SW 1271 (cell line): ENCODE results near the gene TCIRG1.
"Not testable (repeated sequence)": the region's sequence is repeated elsewhere in the genome, so short reads cannot be mapped to it uniquely, and the experiment has no call there.

Experiments used
- DNase-seq, 2 experiments: peaks; one replicate each; lab custom pipeline; 2025; lab: John Stamatoyannopoulos, UW

The TCIRG1 gene

DNA sequence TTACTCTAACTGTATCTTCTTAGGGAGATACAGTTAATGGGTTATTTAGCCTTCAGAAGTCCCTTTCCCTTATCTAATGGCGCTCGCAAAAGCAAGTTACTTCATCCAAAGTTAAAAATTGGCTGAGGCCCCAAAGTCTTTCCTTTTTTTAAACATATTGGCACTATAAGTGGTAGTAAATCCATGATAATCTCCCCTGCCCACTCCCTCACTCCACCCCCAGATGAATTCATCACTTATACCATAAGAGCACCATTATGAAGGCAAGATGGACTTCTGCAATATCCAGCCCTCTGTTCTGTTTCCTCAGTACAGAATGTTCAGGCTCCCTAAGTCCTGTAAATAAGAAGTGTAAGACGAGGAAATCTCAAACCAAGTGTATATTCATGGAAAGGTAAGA lies 44.7 kb downstream of the TCIRG1 start:
- no peak for DNase-seq

- no peak for DNase-seq
These were observed 50.9 kb downstream of the TCIRG1 start for GRCh38 chr11:68089679-68090078.

- DNase-seq, result no peak
These were observed 51.5 kb downstream of the TCIRG1 start for GRCh38 chr11:68090287-68090686.

- DNase-seq, result no peak
These were observed 51.9 kb downstream of the TCIRG1 start for GRCh38 chr11:68090706-68091105.

- no peak for DNase-seq
These were observed 53.6 kb downstream of the TCIRG1 start for GRCh38 chr11:68092411-68092810.

GRCh38 chr11:68092946-68093345 lies 54.1 kb downstream of the TCIRG1 start:
- DNase-seq, result not testable (repeated sequence)

DNA sequence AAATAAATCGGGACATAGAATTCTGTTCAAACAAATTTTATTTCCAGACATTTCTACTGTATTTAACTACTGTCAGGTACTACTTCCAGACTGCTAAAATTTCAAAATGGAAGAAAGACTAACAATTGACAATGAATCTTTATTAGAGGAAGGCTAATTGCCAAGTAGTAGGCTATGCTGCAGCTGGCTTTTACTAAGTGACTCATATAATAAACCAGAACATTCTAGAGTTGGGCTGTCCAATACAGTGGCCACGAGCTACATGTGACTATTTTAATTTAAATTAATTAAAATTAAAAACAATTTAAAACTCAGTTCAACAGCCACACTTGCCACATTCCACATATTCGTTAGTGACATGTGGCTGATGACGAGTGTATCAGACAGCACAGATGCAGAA lies 54.7 kb downstream of the TCIRG1 start:
- DNase-seq, result no peak

DNA sequence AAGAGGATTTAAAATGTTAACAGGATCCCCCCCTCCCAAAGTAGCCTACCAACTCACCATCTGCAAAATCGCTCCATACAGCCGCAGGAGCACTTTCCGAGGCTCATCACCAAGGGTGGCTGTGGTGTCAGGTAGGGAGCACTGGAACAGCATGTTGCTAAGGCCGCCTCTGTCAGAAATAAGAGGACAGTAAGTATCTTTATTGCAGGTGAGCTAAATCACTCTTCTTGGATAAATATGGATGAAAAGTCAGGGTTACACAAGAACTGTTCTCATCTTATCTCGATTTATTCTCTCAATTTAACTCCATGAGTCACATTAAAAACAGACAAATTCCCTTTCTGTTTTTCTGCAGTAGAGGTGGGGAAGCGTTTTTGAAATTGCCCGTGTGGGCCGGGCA lies 58.1 kb downstream of the TCIRG1 start:
- DNase-seq, result no peak

DNA sequence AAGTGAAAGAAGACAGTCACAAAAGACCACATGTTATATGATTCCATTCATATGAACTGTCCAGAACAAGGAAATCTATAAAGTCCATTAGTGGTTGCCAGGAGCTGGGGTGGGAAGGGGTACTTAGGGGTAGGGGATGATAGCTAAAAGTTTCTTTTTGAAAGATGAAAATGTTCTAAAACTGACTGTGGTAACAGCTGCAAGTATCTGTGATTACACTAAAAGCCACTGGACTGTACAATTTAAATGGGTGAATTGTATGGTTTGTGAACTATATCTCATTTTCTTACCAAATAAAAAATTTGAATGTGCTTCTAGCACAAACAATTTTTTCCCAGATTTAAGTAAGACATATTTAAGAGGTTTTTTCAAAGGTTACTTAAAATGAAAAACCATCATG lies 60.2 kb downstream of the TCIRG1 start:
- DNase-seq, result no peak

GRCh38 chr11:68099474-68100405 lies 60.9 kb downstream of the TCIRG1 start:
- DNase-seq, result no peak
